NK-92 (cell line): Measurements from ENCODE around the gene B3GNT5.

Source experiments
- DNase-seq: peaks from one replicate; lab custom pipeline; 2025; ENCODE audit not compliant: unreplicated experiment; lab: John Stamatoyannopoulos, UW

B3GNT5 gene

DNA sequence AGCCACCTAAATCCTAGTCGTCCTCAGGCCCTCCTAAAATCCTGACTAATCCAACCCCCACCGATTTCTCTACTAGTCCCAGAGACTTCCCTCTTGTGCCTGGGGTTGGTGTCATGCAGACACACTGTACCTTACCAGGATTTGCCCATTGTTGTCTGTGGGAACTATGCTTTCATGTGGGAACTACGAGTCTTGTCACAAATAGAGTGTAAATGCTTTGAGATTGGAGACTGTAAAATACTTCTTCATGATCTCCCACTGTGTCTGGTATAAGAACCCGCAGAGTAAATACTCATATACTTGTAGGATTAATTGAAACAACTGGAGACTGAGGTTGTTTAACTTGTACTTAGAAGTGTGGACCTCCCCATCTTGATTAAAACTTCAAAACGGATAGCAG lies 11.2 kb downstream of the B3GNT5 start:
- no peak for DNase-seq

- no peak for DNase-seq
These were observed 12.1 kb downstream of the B3GNT5 start for GRCh38 chr3:183265157-183265642.

DNA sequence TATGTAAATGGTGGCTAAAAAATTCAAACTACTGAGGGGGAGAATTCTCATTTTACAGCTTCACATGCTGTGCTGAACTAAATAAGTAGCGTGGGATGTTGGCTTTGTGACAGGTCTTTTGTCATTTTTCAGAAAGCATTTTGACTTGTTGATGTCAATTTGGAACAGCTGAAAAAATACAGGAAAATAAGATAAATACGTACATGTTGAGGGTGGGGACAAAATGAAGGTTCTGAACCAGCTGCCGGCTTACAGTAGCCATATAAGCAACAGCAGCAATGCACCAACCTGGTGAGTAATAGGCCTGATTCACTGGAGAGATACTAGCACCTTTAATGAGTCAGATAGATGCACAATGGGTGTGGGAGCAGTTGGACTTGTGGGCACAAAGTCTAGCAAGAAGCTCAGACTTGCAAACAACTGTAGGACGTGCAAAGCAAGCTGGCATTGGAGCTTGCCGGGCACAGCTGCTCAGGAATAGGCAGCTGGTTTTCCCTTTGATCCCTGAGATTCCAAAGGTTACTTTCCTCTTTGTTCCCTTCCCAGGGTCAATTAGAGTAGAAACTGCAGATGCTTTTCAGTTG lies 12.9 kb downstream of the B3GNT5 start:
- no peak for DNase-seq

DNA sequence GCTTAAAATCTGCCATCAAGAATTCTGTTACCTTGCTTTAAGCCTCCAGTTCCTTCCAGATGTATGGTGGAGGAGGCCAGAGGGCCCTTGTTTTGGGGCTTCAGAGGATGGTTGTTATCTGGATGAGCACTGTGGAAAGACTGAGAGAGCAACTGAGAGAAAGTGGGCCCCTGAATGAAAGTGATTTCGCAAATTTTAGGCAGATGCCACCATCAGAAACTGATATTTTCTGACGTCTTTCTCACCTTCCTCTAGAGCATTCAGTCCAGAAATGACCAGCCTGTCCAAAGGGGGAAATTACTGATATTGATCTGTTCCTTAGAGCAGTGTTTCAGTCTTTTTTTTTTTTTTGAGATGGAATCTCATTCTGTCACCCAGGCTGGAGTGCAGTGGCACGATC lies 13.4 kb downstream of the B3GNT5 start:
- no peak for DNase-seq

GRCh38 chr3:183267140-183267539 lies 14.1 kb downstream of the B3GNT5 start:
- no peak for DNase-seq

DNA sequence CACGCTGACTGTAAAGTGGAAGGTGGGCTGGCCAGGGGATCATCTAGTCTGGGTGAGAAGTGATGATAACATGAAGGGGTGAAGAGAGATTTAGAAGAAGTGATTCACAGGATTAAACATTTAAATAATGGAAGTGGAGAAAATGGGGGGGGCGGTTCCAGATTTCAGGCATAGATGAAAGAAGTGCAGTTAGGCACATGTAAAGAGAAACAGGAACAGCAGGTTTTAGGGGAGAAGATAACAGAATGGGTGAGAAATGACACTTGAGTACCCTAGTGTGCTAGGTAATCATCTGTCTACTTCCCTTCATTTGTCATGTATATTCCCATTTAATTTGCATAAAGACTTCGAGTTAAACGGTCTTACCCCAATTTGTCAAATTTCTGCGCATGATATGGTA lies 15.3 kb downstream of the B3GNT5 start:
- no peak for DNase-seq

- DNase-seq = no peak
These were observed 16.3 kb downstream of the B3GNT5 start for GRCh38 chr3:183269345-183269744.

DNA sequence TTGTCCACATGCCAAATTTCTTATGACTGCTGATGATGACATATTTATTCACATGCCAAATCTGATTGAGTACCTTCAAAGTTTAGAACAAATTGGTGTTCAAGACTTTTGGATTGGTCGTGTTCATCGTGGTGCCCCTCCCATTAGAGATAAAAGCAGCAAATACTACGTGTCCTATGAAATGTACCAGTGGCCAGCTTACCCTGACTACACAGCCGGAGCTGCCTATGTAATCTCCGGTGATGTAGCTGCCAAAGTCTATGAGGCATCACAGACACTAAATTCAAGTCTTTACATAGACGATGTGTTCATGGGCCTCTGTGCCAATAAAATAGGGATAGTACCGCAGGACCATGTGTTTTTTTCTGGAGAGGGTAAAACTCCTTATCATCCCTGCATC lies 17.3 kb downstream of the B3GNT5 start:
- no peak for DNase-seq

GRCh38 chr3:183272142-183272541 lies 19.1 kb downstream of the B3GNT5 start:
- no peak for DNase-seq

DNA sequence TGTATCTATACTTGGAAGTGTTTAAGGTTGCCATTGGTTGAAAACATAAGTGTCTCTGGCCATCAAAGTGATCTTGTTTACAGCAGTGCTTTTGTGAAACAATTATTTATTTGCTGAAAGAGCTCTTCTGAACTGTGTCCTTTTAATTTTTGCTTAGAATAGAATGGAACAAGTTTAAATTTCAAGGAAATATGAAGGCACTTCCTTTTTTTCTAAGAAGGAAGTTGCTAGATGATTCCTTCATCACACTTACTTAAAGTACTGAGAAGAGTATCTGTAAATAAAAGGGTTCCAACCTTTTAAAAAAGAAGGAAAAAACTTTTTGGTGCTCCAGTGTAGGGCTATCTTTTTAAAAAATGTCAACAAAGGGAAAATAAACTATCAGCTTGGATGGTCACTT lies 19.7 kb downstream of the B3GNT5 start:
- DNase-seq = no peak

GRCh38 chr3:183274609-183275008 lies 21.6 kb downstream of the B3GNT5 start:
- DNase-seq = no peak

DNA sequence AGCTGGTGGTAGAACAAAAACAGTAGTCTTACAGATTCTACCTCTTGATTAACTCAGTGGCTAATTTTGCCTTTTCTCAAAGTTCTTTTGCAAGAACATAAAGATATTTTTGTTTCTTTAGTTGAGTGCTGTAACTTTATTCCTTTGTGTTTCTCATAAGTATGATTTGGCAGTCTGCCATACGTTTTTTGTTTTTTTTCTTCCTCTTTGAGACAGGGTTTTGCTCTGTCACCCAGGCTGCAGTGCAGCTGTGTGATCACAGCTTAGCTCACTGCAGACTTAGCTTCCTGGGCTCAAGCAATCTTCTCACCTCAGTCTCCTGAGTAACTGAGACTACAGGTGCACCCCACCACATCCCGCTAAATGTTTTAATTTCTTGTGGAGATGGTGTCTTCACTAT lies 22.4 kb downstream of the B3GNT5 start:
- DNase-seq = no peak

GRCh38 chr3:183275937-183276336 lies 22.9 kb downstream of the B3GNT5 start:
- DNase-seq = no peak

DNA sequence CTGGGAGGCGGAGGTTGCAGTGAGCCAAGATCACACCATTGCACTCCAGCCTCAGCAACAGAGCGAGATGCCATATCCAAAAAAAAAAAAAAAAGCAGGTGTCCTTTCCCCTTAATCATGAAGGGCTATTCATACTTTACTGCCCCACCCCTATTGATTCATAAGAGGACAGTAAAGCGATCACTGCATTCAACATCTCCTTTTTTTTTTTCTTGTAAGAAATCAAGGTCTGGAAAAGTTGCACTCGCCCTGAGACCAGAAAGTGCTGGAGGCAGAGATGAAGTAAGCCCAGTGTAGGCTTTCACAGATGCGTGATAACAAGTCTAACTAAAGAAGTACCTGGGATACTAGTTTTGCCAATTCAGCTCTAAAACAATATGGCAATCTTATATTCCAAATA lies 24.2 kb downstream of the B3GNT5 start:
- DNase-seq = no peak

DNA sequence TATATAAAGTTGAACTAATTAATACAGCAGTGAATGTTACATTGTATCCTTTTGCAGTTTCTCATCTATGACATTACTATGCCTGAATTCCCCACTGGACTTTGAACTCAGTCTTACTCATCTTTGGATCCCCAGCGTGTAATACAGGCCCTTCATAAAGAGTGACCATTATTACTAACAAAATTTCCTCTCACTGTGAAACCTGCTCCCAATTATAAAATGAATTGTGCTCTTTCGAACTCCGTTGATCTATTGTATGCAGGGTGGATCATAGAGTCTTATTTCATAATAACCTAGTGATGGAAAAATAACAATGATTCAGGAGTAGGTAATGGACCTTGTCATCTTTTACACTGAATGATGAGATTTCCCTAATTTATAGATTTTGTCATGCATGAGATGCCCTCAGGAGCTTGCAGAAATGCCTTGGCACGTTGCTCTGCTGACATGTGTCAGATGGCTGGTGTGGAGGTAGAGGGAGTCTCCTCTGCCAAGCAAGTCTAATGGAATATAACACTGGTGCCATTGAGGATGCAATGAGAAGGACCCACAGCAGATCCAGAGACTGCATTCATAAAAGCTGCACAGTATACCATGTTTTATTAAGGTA lies 25.5 kb downstream of the B3GNT5 start:
- DNase-seq = no peak

- DNase-seq = no peak
These were observed 26.3 kb downstream of the B3GNT5 start for GRCh38 chr3:183279371-183279770.

- DNase-seq = no peak
These were observed 28.2 kb downstream of the B3GNT5 start for GRCh38 chr3:183281126-183281797.

DNA sequence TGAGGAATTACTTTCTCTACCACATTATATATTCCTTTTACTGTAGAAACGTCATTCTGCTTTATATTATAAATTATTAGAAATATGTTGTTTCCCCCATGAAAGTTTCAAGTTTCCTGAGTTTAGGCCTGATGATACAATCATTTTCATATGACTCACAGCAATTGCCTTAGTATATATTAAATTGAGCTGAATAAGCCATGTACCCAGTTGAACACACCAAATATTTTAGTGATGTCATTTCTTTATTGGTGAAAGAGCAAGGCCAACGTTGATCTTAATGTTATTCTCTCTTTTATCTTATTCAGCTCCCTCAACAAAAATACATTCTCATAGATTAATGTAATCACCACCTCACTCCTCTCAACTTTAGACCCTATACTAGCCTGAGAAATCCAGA lies 30.8 kb downstream of the B3GNT5 start:
- DNase-seq = no peak

DNA sequence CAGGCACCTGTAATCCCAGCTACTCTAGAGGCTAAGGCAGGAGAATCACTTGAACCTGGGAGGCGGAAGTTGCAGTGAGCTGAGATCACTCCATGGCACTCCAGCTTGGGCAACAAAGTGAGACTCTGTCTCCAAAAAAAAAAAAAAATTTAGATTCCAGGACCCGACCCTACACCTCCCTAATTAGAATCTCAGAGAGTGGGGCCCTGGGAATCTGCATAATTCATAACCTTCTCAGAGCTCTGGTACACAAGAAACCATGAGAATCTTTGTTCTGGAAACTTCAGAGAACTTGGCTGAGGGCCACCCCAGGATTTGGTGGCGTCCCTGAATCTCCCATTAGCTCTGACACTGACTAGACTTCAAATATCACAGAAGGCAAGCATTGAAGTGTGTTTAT lies 31.5 kb downstream of the B3GNT5 start:
- no peak for DNase-seq

DNA sequence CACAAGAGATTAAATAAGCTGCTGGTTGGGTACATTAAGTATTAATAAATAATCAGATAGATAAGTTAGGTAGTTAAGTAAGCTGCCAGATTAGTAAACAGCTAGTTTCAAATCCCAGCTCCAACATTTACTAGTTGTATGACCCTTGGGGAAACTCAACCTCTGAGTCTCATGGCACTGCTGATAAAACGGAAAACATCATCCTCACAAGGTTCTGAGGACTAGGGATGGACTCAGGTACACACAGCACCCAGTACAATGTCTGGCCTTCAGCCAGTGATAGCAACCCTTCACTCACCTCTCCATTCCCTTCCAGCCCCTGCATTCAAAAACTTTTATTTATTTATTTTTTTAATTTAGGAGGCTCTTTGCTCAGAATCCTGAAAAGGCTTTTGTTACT lies 32.3 kb downstream of the B3GNT5 start:
- DNase-seq = no peak

- DNase-seq = peak; percentile 72
These were observed 32.9 kb downstream of the B3GNT5 start for GRCh38 chr3:183285828-183286457.

DNA sequence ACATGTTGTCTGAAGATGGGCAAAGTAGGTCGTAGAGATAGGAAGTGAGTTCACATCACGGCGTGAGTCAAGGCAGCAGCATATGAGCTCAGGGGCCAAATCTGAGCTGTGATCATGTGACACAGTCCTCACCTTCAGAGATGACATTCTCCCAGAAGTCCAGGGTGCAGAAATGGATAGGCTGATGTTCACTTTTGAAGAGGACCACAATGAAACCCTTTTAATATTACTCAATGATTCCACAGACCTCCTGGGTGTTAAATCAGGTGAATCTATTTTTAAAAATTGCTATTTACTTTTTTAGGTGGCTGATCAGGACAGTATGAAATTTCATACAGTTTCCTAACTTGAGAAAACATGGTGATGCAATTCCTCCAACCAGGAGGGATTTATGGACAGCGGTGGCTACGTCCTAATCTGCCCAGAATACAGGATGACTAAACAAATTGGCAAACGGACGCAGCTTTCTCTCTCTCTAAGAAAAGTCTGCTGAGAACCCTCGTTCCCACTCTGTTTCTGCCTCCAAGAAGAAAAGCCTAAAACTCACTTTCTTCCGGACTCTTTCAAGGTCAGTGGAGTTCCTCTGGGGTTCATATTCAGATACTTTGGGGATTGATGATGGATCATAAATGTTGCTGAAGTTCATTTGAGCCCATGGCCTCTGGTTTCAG lies 34.4 kb downstream of the B3GNT5 start:
- no peak for DNase-seq
